MCF 10A (cell line): ENCODE results near the gene INPP5D. TPM values are rescaled to one million over a fixed set of nuclear protein-coding genes. Genes with fewer than 3 reads are reported as not detected.

ENCODE experiments used
- BruUV-seq: library from RNA; stranded (reverse); fragments of 400-500 nt; replicated peaks from 2 replicates; lab custom pipeline; 2021; lab: Mats Ljungman, UMichigan
- CTCF ChIA-PET: fragments of 300-600 bp; sonication (Branson Sonifier 250); formaldehyde crosslinking; extraction: SDS; loops from one replicate; lab custom pipeline; 2021; ENCODE audit warnings: antibody characterized with exemption, inconsistent platforms; lab: Yijun Ruan, JAX
- POLR2A ChIA-PET: fragments of 300-600, 350-650 bp; sonication (Branson Sonifier 250); formaldehyde crosslinking; extraction: SDS; loops from one replicate; lab custom pipeline; 2020; ENCODE audit warnings: antibody characterized with exemption, inconsistent platforms; lab: Yijun Ruan, JAX
- DNase-seq: peaks from one replicate; pipeline ENCODE4 v3.0.0-alpha.2; 2018; ENCODE audit not compliant: unreplicated experiment
- H3K27ac Mint-ChIP-seq: one replicate; pipeline ENCODE4 v1.8.0; 2022; ENCODE audit warnings: mild to moderate bottlenecking, low read depth, mixed read lengths; ENCODE audit not compliant: unreplicated experiment
- H3K27me3 Mint-ChIP-seq: one replicate; pipeline ENCODE4 v1.8.0; 2022; ENCODE audit warnings: mixed read lengths; ENCODE audit not compliant: insufficient read depth, unreplicated experiment
- H3K36me3 Mint-ChIP-seq: one replicate; pipeline ENCODE4 v1.8.0; 2022; ENCODE audit warnings: mild to moderate bottlenecking, moderate library complexity, mixed read lengths; ENCODE audit not compliant: insufficient read depth, unreplicated experiment
- H3K4me1 Mint-ChIP-seq: one replicate; pipeline ENCODE4 v1.8.0; 2022; ENCODE audit warnings: mixed read lengths; ENCODE audit not compliant: insufficient read depth, unreplicated experiment
- H3K4me3 Mint-ChIP-seq: one replicate; pipeline ENCODE4 v1.8.0; 2022; ENCODE audit warnings: mild to moderate bottlenecking, moderate library complexity, mixed read lengths; ENCODE audit not compliant: unreplicated experiment
- H3K9me3 Mint-ChIP-seq: one replicate; pipeline ENCODE4 v1.8.0; 2022; ENCODE audit warnings: mixed read lengths; ENCODE audit not compliant: unreplicated experiment
- CTCF ChIP-seq: fragments of 200-600 bp; IDR thresholded peaks from one replicate; pipeline ENCODE4 v1.8.0; 2022; ENCODE audit warnings: antibody characterized with exemption, mild to moderate bottlenecking; ENCODE audit not compliant: unreplicated experiment
- intact Hi-C: fragments of 100-400 bp; cut with micrococcal nuclease; formaldehyde crosslinking; loops from 2 replicates; pipeline ENCODE4 v1.14.1; 2022
- total RNA-seq: library from RNA; stranded (reverse); gene quantifications from 2 replicates; pipeline ENCODE4 v1.2.3, GENCODE V29; 2022

INPP5D gene
- total RNA-seq, 1 experiment from 2014 or later: 64.9 TPM

- DNase-seq: no peak
- ChIA-PET POLR2A (interaction anchor here (1.1 kb wide), 1 partner anchor 12 kb away, joined by 3 read pairs; no protein-coding TSS in a partner anchor), CTCF (no interaction called here)
- Mint-ChIP-seq H3K9me3 (no peaks in the 10 kb centered on the region), H3K36me3 (peaks cover 6% of the 10 kb centered on the region), H3K27me3 (no peaks in the 10 kb centered on the region), H3K4me1 (peaks cover 5% of the 10 kb centered on the region), H3K4me3 (no peak overlapping the region), H3K27ac (no peak overlapping the region)
- no peak for TF ChIP-seq CTCF
- intact Hi-C loops: no loop called here
- BruUV-seq: no TSS peak
These were observed 176.9 kb downstream of the INPP5D start for GRCh38 chr2:233236820-233237589.

GRCh38 chr2:233240897-233241296 is 180.8 kb downstream of the INPP5D start:
- Mint-ChIP-seq H3K27me3 (no peaks in the 10 kb centered on the region), H3K27ac (no peak overlapping the region), H3K4me3 (no peak overlapping the region), H3K4me1 (peaks cover 6% of the 10 kb centered on the region), H3K9me3 (no peaks in the 10 kb centered on the region), H3K36me3 (peaks cover 6% of the 10 kb centered on the region)
- CTCF ChIA-PET: interaction anchor here (0.6 to 1.2 kb wide), 5 partner anchors 10 to 1808 kb away, joined by 3 to 5 read pairs (median 4); no protein-coding TSS in a partner anchor
- intact Hi-C loops: no loop called here
- no peak for TF ChIP-seq CTCF
- no peak for DNase-seq
- POLR2A ChIA-PET: interaction anchor here (1.6 kb wide), 1 partner anchor 31 kb away, joined by 5 read pairs; no protein-coding TSS in a partner anchor
- BruUV-seq: no TSS peak

- CTCF ChIA-PET: interaction anchor here (1.2 kb wide), 1 partner anchor 14 kb away, joined by 5 read pairs; no protein-coding TSS in a partner anchor
These were observed 181.7 kb downstream of the INPP5D start for GRCh38 chr2:233241803-233242202.

More at GRCh38 chr2:233241803-233242202, 181.7 kb downstream of the INPP5D start:
- no TSS peak for BruUV-seq
- no peak for TF ChIP-seq CTCF
- intact Hi-C loops: no loop called here
- H3K27me3 Mint-ChIP-seq: no peaks in the 10 kb centered on the region
- peaks cover 6% of the 10 kb centered on the region for H3K4me1 Mint-ChIP-seq
- H3K4me3 Mint-ChIP-seq: no peak overlapping the region
- H3K9me3 Mint-ChIP-seq: no peaks in the 10 kb centered on the region
- POLR2A ChIA-PET: interaction anchor here (1.6 to 1.9 kb wide), 2 partner anchors 9 to 32 kb away, joined by 4 to 5 read pairs; partner anchors contain the start of gene ATG16L1
- DNase-seq: peak; percentile 12
- H3K27ac Mint-ChIP-seq: no peak overlapping the region
- peaks cover 6% of the 10 kb centered on the region for H3K36me3 Mint-ChIP-seq
